GM23248 (cell line): ENCODE measurements around the gene BCL7A.

Experiments used
- EZH2 ChIP-seq: fragments of 200-600 bp; sonication (generic); IDR thresholded peaks from 2 replicates; pipeline ENCODE4 v1.6.1; 2018; ENCODE audit warnings: antibody characterized with exemption, mild to moderate bottlenecking; ENCODE audit not compliant: insufficient read depth, poor library complexity, severe bottlenecking
- EZH2phosphoT487 ChIP-seq: fragments of 200-600 bp; sonication (generic); IDR thresholded peaks from 2 replicates; pipeline ENCODE4 v1.6.1; 2018; ENCODE audit warnings: antibody characterized with exemption, moderate library complexity, mild to moderate bottlenecking, low read depth; ENCODE audit not compliant: insufficient read depth

- TF ChIP-seq EZH2 (no peak), EZH2phosphoT487 (no peak)
These were observed 2.6 kb downstream of the BCL7A start for GRCh38 chr12:122024132-122024785.
